Right ventricle myocardium inferior (tissue), 1 donor: ENCODE measurements around the gene PELI1. TPM values are rescaled to one million over a fixed set of nuclear protein-coding genes. Genes with fewer than 3 reads are reported as not detected.

ENCODE experiments used
- ATAC-seq: fragments of 200-7000 bp; cut with Tn5 transposase; one replicate; pipeline ENCODE4 v1.9.1; 2020; ENCODE audit warnings: mild to moderate bottlenecking, moderate library complexity
- DNase-seq: peaks from one replicate; pipeline ENCODE4 v3.0.0; 2021; ENCODE audit errors: missing footprints
- intact Hi-C: fragments of 100-400 bp; cut with DNase I; formaldehyde crosslinking; loops from one replicate; pipeline ENCODE4 v1.11.0; 2022
- total RNA-seq: library from RNA; stranded (reverse); fragmentation: NEBNext Ultra II Directional; extraction: Animal tissue kit (Norgen Biotek cat#: 25700); gene quantifications from one replicate; pipeline ENCODE4 v1.2.1, GENCODE V29; 2021
- donor health status: DM: no; HTN: yes; CAD: no; lungs with severe emphysema.

The PELI1 gene
- total RNA-seq, 1 donor from 2014 or later, result 6.3 TPM

GRCh38 chr2:64130333-64130732, 13.9 kb downstream of the PELI1 start:
- intact Hi-C loops, result no loop called here
- no peak for ATAC-seq
- no peak for DNase-seq

DNA sequence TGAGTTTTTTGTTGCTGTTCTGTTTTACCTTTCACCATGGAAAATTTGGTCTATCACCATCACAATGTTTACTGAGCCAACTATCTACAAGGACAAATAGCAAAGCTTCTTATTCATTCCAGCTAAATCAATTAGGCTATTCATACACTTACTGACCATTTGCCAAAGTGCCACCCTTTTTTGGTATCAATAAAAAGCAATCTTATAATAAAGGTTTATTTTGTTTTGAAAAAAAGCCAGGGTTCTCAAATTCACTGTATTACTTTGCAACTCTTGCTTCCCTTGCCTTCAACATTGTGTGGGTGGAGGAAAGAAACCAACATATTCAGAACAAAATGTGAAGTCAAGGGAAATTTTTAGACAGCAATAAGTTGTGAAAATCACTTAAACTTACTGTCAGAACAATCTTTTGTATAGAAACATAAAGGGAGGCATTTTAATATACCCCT, 15.3 kb downstream of the PELI1 start:
- intact Hi-C loops, result no loop called here
- DNase-seq, result no peak
- no peak for ATAC-seq

- no peak for ATAC-seq
- intact Hi-C loops, result no loop called here
- DNase-seq, result no peak
Measured at GRCh38 chr2:64128406-64128805, 15.8 kb downstream of the PELI1 start.

DNA sequence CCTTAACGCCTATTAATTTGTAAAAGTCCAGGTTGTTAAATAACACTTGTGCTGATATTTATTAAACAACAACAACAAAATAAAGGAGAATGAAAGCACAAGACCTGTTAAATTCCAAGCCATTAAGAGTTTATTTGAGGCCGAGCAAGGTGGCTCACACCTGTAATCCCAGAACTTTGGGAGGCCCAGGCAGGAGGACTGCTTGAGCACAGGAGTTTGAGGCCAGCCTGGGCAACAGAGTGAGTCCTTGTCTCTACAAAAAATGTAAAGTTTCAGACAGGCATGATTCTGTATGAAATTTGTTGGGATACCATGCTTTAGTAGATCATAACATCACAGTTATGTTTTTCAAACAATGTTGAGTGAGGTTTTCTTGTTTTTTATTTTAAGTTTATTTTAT, 17.1 kb downstream of the PELI1 start:
- intact Hi-C loops, result no loop called here
- ATAC-seq, result no peak
- DNase-seq, result no peak

- no peak for ATAC-seq
- DNase-seq, result no peak
- intact Hi-C loops, result no loop called here
Measured at GRCh38 chr2:64126601-64127000, 17.6 kb downstream of the PELI1 start.

- ATAC-seq, result no peak
- intact Hi-C loops, result no loop called here
Measured at GRCh38 chr2:64124571-64124970, 19.6 kb downstream of the PELI1 start.

DNA sequence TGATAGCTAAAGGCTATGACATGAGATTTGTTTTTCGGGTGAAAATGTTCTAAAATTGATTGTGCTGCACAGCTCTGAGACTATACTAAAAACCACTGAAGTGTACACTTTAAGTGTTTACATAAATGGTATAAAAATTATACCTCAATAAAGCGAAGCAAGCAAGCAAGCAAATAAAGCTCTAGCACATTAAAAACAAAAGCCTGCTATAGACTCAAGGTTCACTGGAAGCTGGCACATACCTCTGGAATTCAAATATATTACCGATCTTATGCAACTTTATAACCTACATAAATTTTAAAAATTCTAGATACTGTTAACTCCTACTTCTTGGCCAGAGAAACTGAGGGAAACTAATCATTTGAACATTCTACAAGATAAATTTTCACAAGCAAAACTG, 20.1 kb downstream of the PELI1 start:
- DNase-seq (no peak), ATAC-seq (no peak)
- intact Hi-C loops, result no loop called here

More at GRCh38 chr2:64124571-64124970, 19.6 kb downstream of the PELI1 start:
- DNase-seq, result no peak

GRCh38 chr2:64123740-64124139, 20.5 kb downstream of the PELI1 start:
- DNase-seq (no peak), ATAC-seq (no peak)
- intact Hi-C loops, result no loop called here

DNA sequence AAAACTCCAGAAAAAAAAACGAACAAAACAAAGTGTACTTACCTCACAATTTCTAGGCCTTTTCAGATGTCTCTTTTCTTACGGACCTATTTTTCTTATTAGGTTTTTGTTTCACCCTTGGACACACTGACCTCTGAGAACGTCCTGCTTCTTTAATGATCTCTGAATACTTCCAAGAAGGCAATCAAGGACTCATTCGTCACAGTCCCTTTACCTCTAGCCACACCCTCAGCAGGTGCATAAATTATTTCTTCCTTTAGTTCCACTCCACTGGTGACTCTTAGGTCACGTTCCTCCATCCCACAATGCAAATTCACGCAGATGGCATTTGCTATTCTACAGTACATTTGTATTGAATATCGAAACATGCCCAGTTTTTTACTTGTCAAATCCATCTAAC, 21.9 kb downstream of the PELI1 start:
- no peak for ATAC-seq
- intact Hi-C loops, result no loop called here
- DNase-seq, result no peak

DNA sequence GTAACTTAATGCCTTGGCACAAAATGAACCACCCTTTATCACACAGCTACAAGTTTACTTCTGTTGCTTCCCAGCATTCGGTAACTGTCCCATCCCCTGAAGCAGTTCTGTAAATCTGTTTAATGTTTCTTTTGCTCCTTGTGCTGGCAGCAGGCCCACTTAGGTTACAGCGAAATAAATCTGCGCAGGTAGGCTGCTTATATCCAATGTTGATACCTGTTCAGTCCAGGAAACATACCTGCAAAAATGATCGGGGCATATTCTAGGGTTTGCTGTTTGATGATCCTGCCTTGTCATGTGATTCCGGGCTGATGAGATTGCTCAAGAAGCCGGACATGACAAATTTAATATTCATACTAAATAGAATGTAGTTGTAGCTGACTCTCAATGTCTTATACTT, 23.3 kb downstream of the PELI1 start:
- DNase-seq (no peak), ATAC-seq (no peak)
- intact Hi-C loops, result no loop called here

- no peak for ATAC-seq
- DNase-seq, result no peak
- intact Hi-C loops, result no loop called here
Measured at GRCh38 chr2:64120008-64120407, 24.2 kb downstream of the PELI1 start.

GRCh38 chr2:64119369-64119768, 24.9 kb downstream of the PELI1 start:
- DNase-seq (no peak), ATAC-seq (no peak)
- intact Hi-C loops, result no loop called here

- no peak for DNase-seq
- intact Hi-C loops, result no loop called here
- ATAC-seq, result no peak
Measured at GRCh38 chr2:64115808-64116598, 28.2 kb downstream of the PELI1 start.

DNA sequence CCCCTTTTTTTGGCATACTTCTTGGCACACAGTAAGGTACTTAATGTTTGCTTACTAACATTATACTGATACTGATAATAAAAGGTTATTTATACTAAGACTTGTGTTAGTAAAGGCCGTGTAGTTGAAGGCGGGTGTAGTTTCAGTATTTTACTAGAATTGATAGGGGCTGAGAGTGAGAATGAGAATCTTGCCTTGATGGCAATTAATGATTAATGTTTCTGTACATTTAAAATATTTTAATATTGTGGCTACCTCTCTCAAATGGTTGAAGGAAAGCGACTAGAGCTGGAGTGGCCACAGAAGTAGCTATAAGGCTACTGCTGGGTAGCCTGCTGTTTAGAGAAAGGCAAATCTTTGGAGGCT, 29.3 kb downstream of the PELI1 start:
- intact Hi-C loops, result no loop called here
- ATAC-seq, result no peak
- DNase-seq, result no peak

GRCh38 chr2:64114063-64114911, 29.9 kb downstream of the PELI1 start:
- intact Hi-C loops, result no loop called here
- ATAC-seq, result no peak

DNA sequence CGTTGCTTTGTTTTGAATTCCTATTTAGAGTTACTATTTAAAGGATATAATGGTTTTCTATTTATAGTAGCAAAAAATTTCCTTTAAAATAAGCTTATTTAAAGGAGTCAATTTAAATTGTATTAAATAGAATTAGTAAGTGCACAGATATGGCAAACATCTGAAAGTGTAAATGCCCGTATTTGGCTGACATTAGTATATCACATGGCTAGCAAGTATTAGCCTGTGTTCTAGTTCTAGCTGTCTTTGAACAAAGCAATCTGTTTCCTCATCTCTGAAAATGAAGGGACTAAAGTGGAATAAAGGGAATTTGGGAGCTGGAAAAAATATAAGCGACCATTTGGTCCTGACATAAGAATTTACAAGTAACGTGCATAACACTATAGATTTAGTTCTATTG, 32.2 kb downstream of the PELI1 start:
- intact Hi-C loops, result no loop called here
- DNase-seq (no peak), ATAC-seq (no peak)

More at GRCh38 chr2:64114063-64114911, 29.9 kb downstream of the PELI1 start:
- no peak for DNase-seq

GRCh38 chr2:64111426-64111825, 32.8 kb downstream of the PELI1 start:
- intact Hi-C loops, result no loop called here
- ATAC-seq (no peak), DNase-seq (no peak)

DNA sequence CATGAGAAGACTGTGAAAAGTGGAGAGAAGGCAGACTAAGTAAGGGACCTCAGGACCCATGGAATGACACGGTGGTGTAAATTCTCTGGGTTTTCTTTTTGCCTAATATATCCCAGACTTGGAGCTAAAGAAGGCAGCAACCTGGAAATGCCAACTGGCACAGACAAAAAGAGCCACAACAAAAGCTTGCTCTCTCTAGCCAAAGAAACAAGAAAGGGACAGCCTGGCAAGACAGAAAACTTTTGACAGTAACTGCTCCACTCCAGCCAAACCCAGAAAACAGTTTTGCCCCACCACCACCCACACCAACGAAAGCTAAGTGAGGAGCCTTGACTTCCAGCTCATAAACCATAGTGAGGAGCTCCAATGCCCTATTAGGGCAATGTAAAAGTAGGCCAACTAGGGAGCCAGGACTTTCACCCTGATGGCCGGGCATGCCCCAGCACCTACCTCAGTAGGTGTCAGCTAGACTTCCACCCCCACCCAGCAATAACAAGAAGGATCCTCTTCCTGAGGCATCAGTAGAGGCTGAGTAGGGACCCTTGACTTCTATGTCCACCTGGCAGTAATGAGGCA, 35.5 kb downstream of the PELI1 start:
- intact Hi-C loops, result no loop called here
- DNase-seq (no peak), ATAC-seq (no peak)

- DNase-seq (no peak), ATAC-seq (no peak)
- intact Hi-C loops, result no loop called here
Measured at GRCh38 chr2:64106481-64106880, 37.7 kb downstream of the PELI1 start.
